T-cell (primary cell): Measurements from ENCODE around the gene GAPDHS. TPM values are rescaled to one million over a fixed set of nuclear protein-coding genes. Genes with fewer than 3 reads are reported as not detected.

Experiments used
- total RNA-seq, 35 experiments: library from RNA in 6 of 35; stranded (reverse) in 6 of 35; fragments of 120-200 nt in 1 of 35; gene quantifications; one replicate each; pipeline versions ENCODE4 v1.2.1 to v1.2.4 and lab custom pipeline; 2013 to 2026

The GAPDHS gene
- total RNA-seq, 5 donors from 2014 or later (not counting 1 experiment from before 2014, with no cell fraction given) = not detected

Other genes with a start within 250 kb of the GAPDHS start
- gene MAG, start 241.3 kb upstream of the GAPDHS start, total RNA-seq = under 1 TPM in 2 of 5 donors, not detected in 3; 0.16 to 0.19 TPM
- 10 to 100 TPM in 1 of 5 donors, 1 to 10 TPM in 4; 6.6 to 25.7 (median 8.7) TPM for gene CD22, start 204.3 kb upstream of the GAPDHS start, total RNA-seq
- under 1 TPM in 2 of 5 donors, not detected in 3; 0.21 to 0.35 TPM for gene FFAR1, start 185.6 kb upstream of the GAPDHS start, total RNA-seq
- under 1 TPM in 1 of 5 donors, not detected in 4; 0.47 TPM for gene FFAR3, start 175.0 kb upstream of the GAPDHS start, total RNA-seq
- gene GPR42, start 162.4 kb upstream of the GAPDHS start, total RNA-seq = not detected
- not detected for gene FFAR2, start 85.2 kb upstream of the GAPDHS start, total RNA-seq
- gene KRTDAP, start 43.0 kb upstream of the GAPDHS start, total RNA-seq = not detected
- 1 to 10 TPM in 4 of 5 donors, not detected in 1; 1.8 to 2.3 (median 2.1) TPM for gene DMKN, start 19.8 kb upstream of the GAPDHS start, total RNA-seq
- gene SBSN, start 5.1 kb upstream of the GAPDHS start, total RNA-seq = under 1 TPM in 1 of 5 donors, not detected in 4; 0.23 TPM
- 10 to 100 TPM; 27.5 to 46.6 (median 44.2) TPM for gene TMEM147, start 12.2 kb downstream of the GAPDHS start, total RNA-seq
- not detected for gene ATP4A, start 30.2 kb downstream of the GAPDHS start, total RNA-seq
- gene PMIS2, start 52.7 kb downstream of the GAPDHS start, total RNA-seq = not detected
- 10 to 100 TPM; 25.5 to 34.1 (median 29.3) TPM for gene HAUS5, start 79.3 kb downstream of the GAPDHS start, total RNA-seq
- gene RBM42, start 95.6 kb downstream of the GAPDHS start, total RNA-seq = 10 to 100 TPM; 37.6 to 74.0 (median 68.4) TPM
- 1 to 10 TPM in 2 of 5 donors, under 1 TPM in 2, not detected in 1; 0.67 to 2.1 (median 1.1) TPM for gene ETV2, start 108.3 kb downstream of the GAPDHS start, total RNA-seq
- 100 to 1,000 TPM; 199 to 248 (median 225) TPM for gene COX6B1, start 114.9 kb downstream of the GAPDHS start, total RNA-seq
- gene UPK1A, start 133.1 kb downstream of the GAPDHS start, total RNA-seq = under 1 TPM in 4 of 5 donors, not detected in 1; 0.20 to 0.56 (median 0.38) TPM
- gene ZBTB32, start 171.1 kb downstream of the GAPDHS start, total RNA-seq = 1 to 10 TPM; 1.2 to 4.1 (median 2.0) TPM
- gene KMT2B, start 184.5 kb downstream of the GAPDHS start, total RNA-seq = 100 to 1,000 TPM in 1 of 5 donors, 10 to 100 TPM in 4; 76.4 to 107 (median 92.5) TPM
- gene IGFLR1, start 209.0 kb downstream of the GAPDHS start, total RNA-seq = 100 to 1,000 TPM in 2 of 5 donors, 10 to 100 TPM in 3; 54.7 to 123 (median 98.1) TPM
- 10 to 100 TPM; 40.2 to 74.1 (median 49.3) TPM for gene U2AF1L4, start 212.0 kb downstream of the GAPDHS start, total RNA-seq
- 10 to 100 TPM; 21.2 to 33.5 (median 24.5) TPM for gene PSENEN, start 212.2 kb downstream of the GAPDHS start, total RNA-seq
- gene LIN37, start 215.1 kb downstream of the GAPDHS start, total RNA-seq = 10 to 100 TPM; 11.8 to 23.6 (median 22.8) TPM
- gene HSPB6, start 223.6 kb downstream of the GAPDHS start, total RNA-seq = under 1 TPM in 3 of 5 donors, not detected in 2; 0.44 to 0.69 (median 0.51) TPM
- gene PROSER3, start 224.7 kb downstream of the GAPDHS start, total RNA-seq = 10 to 100 TPM; 31.3 to 52.1 (median 47.8) TPM
- gene ARHGAP33, start 242.1 kb downstream of the GAPDHS start, total RNA-seq = 10 to 100 TPM; 19.7 to 38.5 (median 22.8) TPM